ENCODE results near the gene IFNK. TPM values are rescaled to one million over a fixed set of nuclear protein-coding genes. Genes with fewer than 3 reads are reported as not detected.

Gene IFNK
- polyA plus RNA-seq, 1 donor from 2014 or later: not detected

- Mint-ChIP-seq H3K4me3 (no peak overlapping the region), H3K27ac (no peak overlapping the region), H3K4me1 (peaks cover 0 to 9% (median 2%) of the 10 kb centered on the region in 3 donors), H3K36me3 (peaks cover 4% of the 10 kb centered on the region), H3K27me3 (no peaks in the 10 kb centered on the region), H3K9me3 (no peaks in the 10 kb centered on the region)
These were observed 15.7 kb downstream of the IFNK start for GRCh38 chr9:27539479-27540441.

- no peak overlapping the region for H3K27ac Mint-ChIP-seq
- no peaks in the 10 kb centered on the region for H3K9me3 Mint-ChIP-seq
- peaks cover 4% of the 10 kb centered on the region for H3K36me3 Mint-ChIP-seq
- no peak overlapping the region for H3K4me3 Mint-ChIP-seq
- H3K27me3 Mint-ChIP-seq: no peaks in the 10 kb centered on the region
- peaks cover 0 to 5% (median 0%) of the 10 kb centered on the region in 3 donors for H3K4me1 Mint-ChIP-seq
These were observed 16.4 kb downstream of the IFNK start for GRCh38 chr9:27540502-27540901.

- H3K9me3 Mint-ChIP-seq: no peaks in the 10 kb centered on the region
- H3K36me3 Mint-ChIP-seq: peaks cover 4% of the 10 kb centered on the region
These were observed 17.6 kb downstream of the IFNK start for GRCh38 chr9:27541740-27542139.

GRCh38 chr9:27542508-27542907 lies 18.4 kb downstream of the IFNK start:
- peaks cover 4% of the 10 kb centered on the region for H3K36me3 Mint-ChIP-seq
- peaks cover 0 to 3% (median 0%) of the 10 kb centered on the region in 3 donors for H3K4me1 Mint-ChIP-seq
- H3K9me3 Mint-ChIP-seq: no peaks in the 10 kb centered on the region
- H3K27me3 Mint-ChIP-seq: no peaks in the 10 kb centered on the region
- H3K27ac Mint-ChIP-seq: no peak overlapping the region
- no peak overlapping the region for H3K4me3 Mint-ChIP-seq

More at GRCh38 chr9:27541740-27542139, 17.6 kb downstream of the IFNK start:
- H3K27ac Mint-ChIP-seq: no peak overlapping the region
- H3K4me1 Mint-ChIP-seq: peaks cover 0 to 3% (median 0%) of the 10 kb centered on the region in 3 donors
- H3K27me3 Mint-ChIP-seq: no peaks in the 10 kb centered on the region
- H3K4me3 Mint-ChIP-seq: no peak overlapping the region

- Mint-ChIP-seq H3K9me3 (no peaks in the 10 kb centered on the region), H3K27ac (no peak overlapping the region), H3K4me3 (no peak overlapping the region), H3K4me1 (no peaks in the 10 kb centered on the region), H3K27me3 (no peaks in the 10 kb centered on the region), H3K36me3 (peaks cover 7% of the 10 kb centered on the region)
These were observed 21.4 kb downstream of the IFNK start for GRCh38 chr9:27545471-27545870.

GRCh38 chr9:27548055-27548741 lies 24.1 kb downstream of the IFNK start:
- H3K27ac Mint-ChIP-seq: no peak overlapping the region
- no peaks in the 10 kb centered on the region for H3K9me3 Mint-ChIP-seq
- peaks cover 0 to under 1% (median 0%) of the 10 kb centered on the region in 3 donors for H3K4me1 Mint-ChIP-seq
- no peaks in the 10 kb centered on the region for H3K27me3 Mint-ChIP-seq
- H3K4me3 Mint-ChIP-seq: no peak overlapping the region
- H3K36me3 Mint-ChIP-seq: peaks cover 7% of the 10 kb centered on the region

- H3K36me3 Mint-ChIP-seq: peaks cover 8% of the 10 kb centered on the region
- H3K4me3 Mint-ChIP-seq: no peak overlapping the region
- H3K9me3 Mint-ChIP-seq: no peaks in the 10 kb centered on the region
- H3K27me3 Mint-ChIP-seq: no peaks in the 10 kb centered on the region
- no peak overlapping the region for H3K27ac Mint-ChIP-seq
- H3K4me1 Mint-ChIP-seq: peaks cover 0 to 2% (median 0%) of the 10 kb centered on the region in 3 donors
These were observed 25.2 kb downstream of the IFNK start for GRCh38 chr9:27549196-27549755.

GRCh38 chr9:27554712-27555111 lies 30.6 kb downstream of the IFNK start:
- Mint-ChIP-seq H3K9me3 (no peaks in the 10 kb centered on the region), H3K27me3 (no peaks in the 10 kb centered on the region), H3K4me1 (peaks cover 0 to 2% (median 0%) of the 10 kb centered on the region in 3 donors), H3K27ac (no peak overlapping the region), H3K4me3 (no peak overlapping the region), H3K36me3 (peaks cover 6% of the 10 kb centered on the region)

GRCh38 chr9:27556470-27556869 lies 32.4 kb downstream of the IFNK start:
- no peaks in the 10 kb centered on the region for H3K9me3 Mint-ChIP-seq
- H3K4me1 Mint-ChIP-seq: peaks cover 1 to 2% (median 2%) of the 10 kb centered on the region in 3 donors
- peaks cover 6% of the 10 kb centered on the region for H3K36me3 Mint-ChIP-seq
- no peak overlapping the region for H3K4me3 Mint-ChIP-seq
- H3K27ac Mint-ChIP-seq: no peak overlapping the region
- no peaks in the 10 kb centered on the region for H3K27me3 Mint-ChIP-seq

- Mint-ChIP-seq H3K27me3 (no peaks in the 10 kb centered on the region), H3K4me3 (no peak overlapping the region)
These were observed 34.2 kb downstream of the IFNK start for GRCh38 chr9:27558307-27558706.

GRCh38 chr9:27560457-27560856 lies 36.4 kb downstream of the IFNK start:
- H3K9me3 Mint-ChIP-seq: no peaks in the 10 kb centered on the region
- H3K4me1 Mint-ChIP-seq: peaks cover 12 to 24% (median 22%) of the 10 kb centered on the region in 3 donors
- H3K36me3 Mint-ChIP-seq: peaks cover 2% of the 10 kb centered on the region
- no peak overlapping the region for H3K4me3 Mint-ChIP-seq
- H3K27me3 Mint-ChIP-seq: no peaks in the 10 kb centered on the region
- no peak overlapping the region for H3K27ac Mint-ChIP-seq

More at GRCh38 chr9:27558307-27558706, 34.2 kb downstream of the IFNK start:
- Mint-ChIP-seq H3K27ac (no peak overlapping the region), H3K36me3 (peaks cover 6% of the 10 kb centered on the region), H3K9me3 (no peaks in the 10 kb centered on the region), H3K4me1 (peaks cover under 1 to 6% (median 5%) of the 10 kb centered on the region in 3 donors)

GRCh38 chr9:27561685-27562084 lies 37.6 kb downstream of the IFNK start:
- H3K9me3 Mint-ChIP-seq: no peaks in the 10 kb centered on the region
- H3K36me3 Mint-ChIP-seq: peaks cover 2% of the 10 kb centered on the region
- H3K27ac Mint-ChIP-seq: no peak overlapping the region
- peaks cover 15 to 28% (median 27%) of the 10 kb centered on the region in 3 donors for H3K4me1 Mint-ChIP-seq
- no peaks in the 10 kb centered on the region for H3K27me3 Mint-ChIP-seq
- peak overlapping the region in 1 of 4 donors; percentile 0 for H3K4me3 Mint-ChIP-seq

GRCh38 chr9:27563738-27564430 lies 39.8 kb downstream of the IFNK start:
- Mint-ChIP-seq H3K4me3 (peak overlapping the region in 3 of 4 donors; percentile 30 to 73 (median 67)), H3K27me3 (no peaks in the 10 kb centered on the region), H3K9me3 (no peaks in the 10 kb centered on the region), H3K4me1 (peaks cover 16 to 31% (median 29%) of the 10 kb centered on the region in 3 donors), H3K36me3 (no peaks in the 10 kb centered on the region), H3K27ac (peak overlapping the region; percentile 36 to 89 (median 38))

GRCh38 chr9:27564670-27565069 lies 40.6 kb downstream of the IFNK start:
- Mint-ChIP-seq H3K36me3 (no peaks in the 10 kb centered on the region), H3K27me3 (no peaks in the 10 kb centered on the region), H3K4me1 (peaks cover 16 to 31% (median 29%) of the 10 kb centered on the region in 3 donors), H3K4me3 (peak overlapping the region in 3 of 4 donors; percentile 23 to 73 (median 63)), H3K9me3 (no peaks in the 10 kb centered on the region), H3K27ac (peak overlapping the region; percentile 36 to 89 (median 38))

Measured in IgD-negative memory B cell (primary cell).